Measurements from ENCODE around the gene NBPF1. TPM values are rescaled to one million over a fixed set of nuclear protein-coding genes. Genes with fewer than 3 reads are reported as not detected.
"Not testable (repeated sequence)": the region's sequence is repeated elsewhere in the genome, so short reads cannot be mapped to it uniquely, and the experiment has no call there.

Gene NBPF1
- total RNA-seq, 1 experiment from 2014 or later = 27.7 TPM

GRCh38 chr1:16630661-16631247 is 17.4 kb upstream of the NBPF1 start:
- DNase-seq = peak; percentile 52
- no peak overlapping the region for H4K8ac ChIP-seq (replicated peaks; ENCODE audit: insufficient read length, low read depth, low read length)
- no peaks in the 10 kb centered on the region for H3K27me3 ChIP-seq (ENCODE audit: insufficient read depth, low read length)
- no peak overlapping the region for H3K18ac ChIP-seq (ENCODE audit: insufficient read length, low read depth, low read length)
- no peak overlapping the region for H2AK5ac ChIP-seq (ENCODE audit: insufficient read length, low read length)
- H3K14ac ChIP-seq (ENCODE audit: insufficient read depth, low read length) = no peak overlapping the region
- no peaks in the 10 kb centered on the region; a peak in 1 of 5 replicates for H3K9me3 Mint-ChIP-seq
- no peak overlapping the region for H4K5ac ChIP-seq (ENCODE audit: insufficient read length, low read depth, low read length)
- no peak overlapping the region for H2BK20ac ChIP-seq (ENCODE audit: low read depth, low read length, poor library complexity, severe bottlenecking)
- no peaks in the 10 kb centered on the region for H3K27me3 Mint-ChIP-seq (ENCODE audit: low read depth)
- no peak overlapping the region for H3K27ac ChIP-seq (ENCODE audit: insufficient read length, low read depth, low read length)
- no peaks in the 10 kb centered on the region for H3K23me2 ChIP-seq (ENCODE audit: insufficient read length, low read depth, low read length, poor library complexity, severe bottlenecking)
- H3K23ac ChIP-seq (ENCODE audit: insufficient read length, low read depth, low read length) = no peak overlapping the region
- no peak for TF ChIP-seq CTCF (conservative IDR thresholded peaks at IDR 0.05)
- peaks cover 42 to 82% (median 79%) of the 10 kb centered on the region in 3 experiments for H3K36me3 Mint-ChIP-seq (ENCODE audit: insufficient read depth in 1 of 3, low read depth in 3 of 3)
- no peak overlapping the region for H3K9ac ChIP-seq (ENCODE audit: extremely low read depth, insufficient read length, low read length)
- no peaks in the 10 kb centered on the region for H4K20me1 ChIP-seq (ENCODE audit: control insufficient read depth, insufficient read depth, insufficient read length)
- H3K4me1 ChIP-seq (ENCODE audit: insufficient read depth, low read length) = no peaks in the 10 kb centered on the region
- H2BK5ac ChIP-seq (ENCODE audit: insufficient read length, low read length) = no peak overlapping the region
- no peak overlapping the region for H2AFZ ChIP-seq (ENCODE audit: low read length)
- no peak overlapping the region for H3K4me3 Mint-ChIP-seq
- H3T11ph ChIP-seq (ENCODE audit: low read length) = no peak overlapping the region
- H3K56ac ChIP-seq (ENCODE audit: insufficient read length, low read depth, low read length) = no peak overlapping the region
- no peaks in the 10 kb centered on the region for H3K79me1 ChIP-seq (ENCODE audit: insufficient read depth, low read depth, low read length, poor library complexity, severe bottlenecking)
- no peak overlapping the region for H2BK15ac ChIP-seq (ENCODE audit: low read depth, low read length)
- no peak overlapping the region for H2BK120ac ChIP-seq (ENCODE audit: low read depth, low read length, poor library complexity, severe bottlenecking)
- no peak overlapping the region for H3K4me2 ChIP-seq (ENCODE audit: insufficient read depth, insufficient read length, low read length)
- no peaks in the 10 kb centered on the region; a peak in 1 of 4 replicates for H3K4me1 Mint-ChIP-seq
- H4K91ac ChIP-seq (ENCODE audit: insufficient read length, low read depth, low read length) = no peak overlapping the region
- H3K79me2 ChIP-seq (ENCODE audit: insufficient read depth, low read length) = no peaks in the 10 kb centered on the region
- WGBS (ENCODE audit: extremely low coverage, insufficient read length, low lambda C conversion rate) = no CpG with 5 or more reads among the region's 36 CpGs
- H3K4ac ChIP-seq (ENCODE audit: low read depth, low read length) = no peak overlapping the region
- H3K9me3 ChIP-seq (ENCODE audit: control insufficient read depth, low read depth, low read length) = no peaks in the 10 kb centered on the region
- no peak overlapping the region for H2BK12ac ChIP-seq (ENCODE audit: insufficient read length, low read depth, low read length)
- peak overlapping the region; percentile 36 to 66 (median 45); a peak in 5 of 7 replicates for H3K27ac Mint-ChIP-seq

- peaks cover 42 to 88% (median 84%) of the 10 kb centered on the region in 3 experiments for H3K36me3 Mint-ChIP-seq (ENCODE audit: insufficient read depth in 1 of 3, low read depth in 3 of 3)
These were observed 16.7 kb upstream of the NBPF1 start for GRCh38 chr1:16629916-16630530.

More at GRCh38 chr1:16629916-16630530, 16.7 kb upstream of the NBPF1 start:
- not testable (repeated sequence) for H4K91ac ChIP-seq (ENCODE audit: insufficient read length, low read depth, low read length); H3K4me2 ChIP-seq (ENCODE audit: insufficient read depth, insufficient read length, low read length); H2AFZ ChIP-seq (ENCODE audit: low read length); H3K4ac ChIP-seq (ENCODE audit: low read depth, low read length); H3K18ac ChIP-seq (ENCODE audit: insufficient read length, low read depth, low read length); H3K27ac ChIP-seq (ENCODE audit: insufficient read length, low read depth, low read length); H3K56ac ChIP-seq (ENCODE audit: insufficient read length, low read depth, low read length); H2BK15ac ChIP-seq (ENCODE audit: low read depth, low read length); H3K27me3 Mint-ChIP-seq (ENCODE audit: low read depth); H3T11ph ChIP-seq (ENCODE audit: low read length); H2BK20ac ChIP-seq (ENCODE audit: low read depth, low read length, poor library complexity, severe bottlenecking); H3K9me3 Mint-ChIP-seq; H3K23ac ChIP-seq (ENCODE audit: insufficient read length, low read depth, low read length); H3K4me3 Mint-ChIP-seq; H3K4me1 Mint-ChIP-seq; H3K14ac ChIP-seq (ENCODE audit: insufficient read depth, low read length); H3K9ac ChIP-seq (ENCODE audit: extremely low read depth, insufficient read length, low read length); H4K5ac ChIP-seq (ENCODE audit: insufficient read length, low read depth, low read length); H2AK5ac ChIP-seq (ENCODE audit: insufficient read length, low read length); H2BK12ac ChIP-seq (ENCODE audit: insufficient read length, low read depth, low read length); H3K79me1 ChIP-seq (ENCODE audit: insufficient read depth, low read depth, low read length, poor library complexity, severe bottlenecking); H3K4me1 ChIP-seq (ENCODE audit: insufficient read depth, low read length); H3K79me2 ChIP-seq (ENCODE audit: insufficient read depth, low read length); H2BK5ac ChIP-seq (ENCODE audit: insufficient read length, low read length); H3K9me3 ChIP-seq (ENCODE audit: control insufficient read depth, low read depth, low read length); H3K27me3 ChIP-seq (ENCODE audit: insufficient read depth, low read length); H4K20me1 ChIP-seq (ENCODE audit: control insufficient read depth, insufficient read depth, insufficient read length); H4K8ac ChIP-seq (replicated peaks; ENCODE audit: insufficient read length, low read depth, low read length); H3K23me2 ChIP-seq (ENCODE audit: insufficient read length, low read depth, low read length, poor library complexity, severe bottlenecking); H2BK120ac ChIP-seq (ENCODE audit: low read depth, low read length, poor library complexity, severe bottlenecking)
- WGBS (ENCODE audit: extremely low coverage, insufficient read length, low lambda C conversion rate) = no CpG with 5 or more reads among the region's 21 CpGs
- H3K27ac Mint-ChIP-seq = peak overlapping the region; percentile 45 to 66 (median 55); a peak in 6 of 7 replicates
- peak; percentile 70 for DNase-seq
